Endothelial cell of umbilical vein (primary cell): ENCODE results near the gene PTGES3.

Source experiments
- EZH2 ChIP-seq: IDR thresholded peaks from 2 replicates; pipeline ENCODE4 v1.6.1; 2012; ENCODE audit warnings: borderline replicate concordance, low read depth, mild to moderate bottlenecking, moderate library complexity, low read length, inconsistent platforms; ENCODE audit not compliant: severe bottlenecking
- GATA2 ChIP-seq: IDR thresholded peaks from 2 replicates; pipeline ENCODE4 v1.7.0; 2011; ENCODE audit warnings: low read depth, mild to moderate bottlenecking, moderate library complexity, mixed read lengths, low read length; ENCODE audit not compliant: insufficient read length, insufficient read depth
- JUN ChIP-seq: IDR thresholded peaks from 2 replicates; pipeline ENCODE4 v1.6.1; 2011; ENCODE audit warnings: borderline replicate concordance, low read depth; ENCODE audit not compliant: insufficient read length, insufficient read depth
- POLR2A ChIP-seq: IDR thresholded peaks from 2 replicates; pipeline ENCODE4 v1.6.1; 2012; ENCODE audit warnings: low read depth, mild to moderate bottlenecking, control low read depth, low read length
- POLR2AphosphoS5 ChIP-seq: IDR thresholded peaks from 2 replicates; pipeline ENCODE4 v1.6.1; 2012; ENCODE audit warnings: low read depth, mild to moderate bottlenecking, control low read depth, low read length, moderate library complexity; ENCODE audit not compliant: insufficient read depth
- TF ChIP-seq, protein P1 (sequence below), 2 donors: IDR thresholded peaks; 1 replicate in 1 of 2; 2 replicates in 1 of 2; pipeline ENCODE4 v1.5.1; 2011; ENCODE audit warnings: low read length in 2 of 2, mild to moderate bottlenecking in 2 of 2, moderate library complexity in 2 of 2, control low read depth in 1 of 2, inconsistent platforms in 1 of 2, low read depth in 1 of 2; ENCODE audit not compliant: insufficient read depth in 1 of 2; ENCODE audit errors: extremely low read depth in 1 of 2

DNA sequence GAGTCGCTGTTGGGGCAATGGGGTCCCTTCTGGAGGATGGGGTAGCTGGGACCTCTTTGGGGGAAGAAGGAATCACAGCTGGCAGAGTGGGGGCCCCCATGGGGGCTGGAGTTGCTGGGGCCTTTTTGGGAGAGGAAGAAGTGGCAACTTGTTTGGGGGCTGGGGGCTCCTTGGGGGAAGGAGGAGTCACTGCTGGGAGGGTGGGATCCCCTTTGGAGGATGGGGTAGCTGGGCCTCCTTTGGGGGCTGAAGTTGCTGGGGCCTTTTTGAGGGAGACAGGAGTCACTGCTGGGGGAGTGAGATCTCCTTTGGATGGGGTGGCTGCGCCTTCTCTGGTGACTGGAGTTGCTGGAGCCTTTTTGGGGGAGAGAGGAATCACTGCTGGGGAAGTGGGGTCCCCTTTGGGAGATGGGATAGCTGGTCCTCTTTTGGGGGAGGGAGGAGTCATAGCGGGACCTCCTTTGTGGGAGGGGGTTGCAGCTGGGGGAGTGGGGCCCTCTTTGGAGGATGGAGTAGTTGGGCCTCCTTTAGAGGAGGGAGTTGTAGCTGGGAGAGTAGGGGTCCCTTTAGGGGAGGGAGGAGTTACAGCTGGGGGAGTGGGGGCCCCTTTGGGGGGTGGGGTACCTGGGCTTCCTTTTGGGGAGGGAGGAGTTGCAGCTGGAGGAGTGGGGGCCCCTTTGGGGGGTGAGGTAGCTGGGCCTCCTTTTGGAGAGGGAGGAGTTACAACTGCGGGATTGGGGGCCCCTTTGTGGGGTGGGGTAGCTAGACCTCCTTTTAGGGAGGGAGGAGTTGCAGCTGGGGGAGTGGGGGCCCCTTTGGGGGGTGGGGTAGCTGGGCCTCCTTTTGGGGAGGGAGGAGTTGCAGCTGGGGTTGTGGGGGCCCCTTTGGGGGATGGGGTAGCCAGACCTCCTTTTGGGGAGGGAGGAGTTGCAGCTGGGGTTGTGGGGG, 29.1 kb upstream of the PTGES3 start:
- TF ChIP-seq, protein P1, sequence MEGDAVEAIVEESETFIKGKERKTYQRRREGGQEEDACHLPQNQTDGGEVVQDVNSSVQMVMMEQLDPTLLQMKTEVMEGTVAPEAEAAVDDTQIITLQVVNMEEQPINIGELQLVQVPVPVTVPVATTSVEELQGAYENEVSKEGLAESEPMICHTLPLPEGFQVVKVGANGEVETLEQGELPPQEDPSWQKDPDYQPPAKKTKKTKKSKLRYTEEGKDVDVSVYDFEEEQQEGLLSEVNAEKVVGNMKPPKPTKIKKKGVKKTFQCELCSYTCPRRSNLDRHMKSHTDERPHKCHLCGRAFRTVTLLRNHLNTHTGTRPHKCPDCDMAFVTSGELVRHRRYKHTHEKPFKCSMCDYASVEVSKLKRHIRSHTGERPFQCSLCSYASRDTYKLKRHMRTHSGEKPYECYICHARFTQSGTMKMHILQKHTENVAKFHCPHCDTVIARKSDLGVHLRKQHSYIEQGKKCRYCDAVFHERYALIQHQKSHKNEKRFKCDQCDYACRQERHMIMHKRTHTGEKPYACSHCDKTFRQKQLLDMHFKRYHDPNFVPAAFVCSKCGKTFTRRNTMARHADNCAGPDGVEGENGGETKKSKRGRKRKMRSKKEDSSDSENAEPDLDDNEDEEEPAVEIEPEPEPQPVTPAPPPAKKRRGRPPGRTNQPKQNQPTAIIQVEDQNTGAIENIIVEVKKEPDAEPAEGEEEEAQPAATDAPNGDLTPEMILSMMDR (IDR thresholded peaks at IDR 0.05; ENCODE audit: extremely low read depth in 1 of 2, insufficient read depth in 1 of 2, low read depth in 1 of 2, low read length in 2 of 2) = no peak
- no peak for TF ChIP-seq GATA2
- no peak for TF ChIP-seq POLR2AphosphoS5
- TF ChIP-seq EZH2 = no peak
- TF ChIP-seq POLR2A = no peak
- TF ChIP-seq JUN = no peak
